GM10248 (cell line): ENCODE measurements around the gene STIMATE.

ENCODE experiments used
- CTCF ChIA-PET: fragments of 300-600 bp; sonication (Branson Sonifier 250); formaldehyde crosslinking; extraction: SDS; loops from one replicate; lab custom pipeline; 2021; ENCODE audit warnings: antibody characterized with exemption; lab: Yijun Ruan, JAX
- POLR2A ChIA-PET: fragments of 350-650 bp; sonication (Branson Sonifier 250); formaldehyde crosslinking; extraction: SDS; loops from one replicate; lab custom pipeline; 2020; ENCODE audit warnings: antibody characterized with exemption; lab: Yijun Ruan, JAX
- DNase-seq: peaks from one replicate; pipeline ENCODE4 v3.0.0; 2012; ENCODE audit errors: extremely low spot score
- CTCF ChIP-seq: IDR thresholded peaks from 2 replicates; pipeline ENCODE4 v1.5.1; 2012; ENCODE audit warnings: mild to moderate bottlenecking, low read depth; ENCODE audit errors: extremely low read depth, missing control alignments, control extremely low read depth

STIMATE gene

GRCh38 chr3:52859686-52860423 is 37.5 kb downstream of the STIMATE start:
- POLR2A ChIA-PET, result no interaction called here
- DNase-seq, result no peak
- CTCF ChIA-PET, result no interaction called here
- no peak for TF ChIP-seq CTCF

- TF ChIP-seq CTCF, result no peak
- no peak for DNase-seq
- ChIA-PET CTCF (interaction anchor here (1.6 kb wide), 1 partner anchor 18 kb away, joined by 3 read pairs; no protein-coding TSS in a partner anchor), POLR2A (no interaction called here)
Measured at GRCh38 chr3:52857864-52858263, 39.5 kb downstream of the STIMATE start.

- ChIA-PET POLR2A (no interaction called here), CTCF (interaction anchor here (1.2 to 1.6 kb wide), 2 partner anchors 19 to 74 kb away, joined by 3 to 4 read pairs; no protein-coding TSS in a partner anchor)
Measured at GRCh38 chr3:52857133-52857532, 40.2 kb downstream of the STIMATE start.

DNA sequence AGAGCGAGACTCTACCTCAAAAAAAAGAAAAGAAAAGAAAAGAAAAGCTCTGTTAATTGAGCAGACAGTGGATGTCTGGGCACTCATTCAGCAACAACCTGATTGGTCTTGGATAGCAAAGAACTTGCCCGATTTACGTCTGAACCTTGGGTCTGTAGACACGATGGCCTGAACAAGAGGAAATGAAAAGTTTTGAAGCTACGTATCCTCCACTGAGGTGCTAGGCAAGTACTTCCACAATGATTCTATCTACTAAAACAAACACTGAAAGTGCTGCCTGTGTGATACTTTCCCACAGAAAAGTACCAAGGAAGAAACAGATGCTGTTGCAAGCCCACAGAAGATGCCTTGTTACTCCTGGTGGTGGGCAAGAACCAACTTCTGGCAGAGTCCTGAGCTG is 40.7 kb downstream of the STIMATE start:
- ChIA-PET CTCF (interaction anchor here (1.2 to 1.7 kb wide), 2 partner anchors 12 to 75 kb away, joined by 4 read pairs; no protein-coding TSS in a partner anchor), POLR2A (no interaction called here)
- DNase-seq, result no peak
- TF ChIP-seq CTCF, result no peak

More at GRCh38 chr3:52857133-52857532, 40.2 kb downstream of the STIMATE start:
- DNase-seq, result no peak
- no peak for TF ChIP-seq CTCF

DNA sequence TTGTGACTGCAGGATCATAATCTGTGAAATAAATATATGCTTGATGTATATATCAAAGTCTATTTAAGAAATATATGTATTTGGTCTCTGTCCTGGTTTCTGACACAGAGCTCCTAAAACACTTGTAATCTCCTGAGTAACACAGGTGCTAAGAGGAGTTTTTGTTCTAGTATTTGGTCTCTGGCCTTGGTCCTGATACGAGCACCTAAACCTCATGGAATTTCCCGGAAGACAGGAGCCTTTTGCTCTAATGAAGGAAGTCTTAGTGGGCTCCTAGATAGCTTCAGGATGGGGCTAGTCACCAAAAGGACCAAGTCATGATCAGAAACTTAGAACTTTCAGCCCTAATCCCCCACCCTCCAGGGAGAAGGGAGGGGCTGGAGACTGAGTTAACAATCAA is 43.3 kb downstream of the STIMATE start:
- TF ChIP-seq CTCF, result no peak
- no peak for DNase-seq
- ChIA-PET POLR2A (no interaction called here), CTCF (interaction anchor here (0.8 to 2.6 kb wide), 11 partner anchors 9 to 218 kb away, joined by 3 to 12 read pairs (median 4); no protein-coding TSS in a partner anchor)

DNA sequence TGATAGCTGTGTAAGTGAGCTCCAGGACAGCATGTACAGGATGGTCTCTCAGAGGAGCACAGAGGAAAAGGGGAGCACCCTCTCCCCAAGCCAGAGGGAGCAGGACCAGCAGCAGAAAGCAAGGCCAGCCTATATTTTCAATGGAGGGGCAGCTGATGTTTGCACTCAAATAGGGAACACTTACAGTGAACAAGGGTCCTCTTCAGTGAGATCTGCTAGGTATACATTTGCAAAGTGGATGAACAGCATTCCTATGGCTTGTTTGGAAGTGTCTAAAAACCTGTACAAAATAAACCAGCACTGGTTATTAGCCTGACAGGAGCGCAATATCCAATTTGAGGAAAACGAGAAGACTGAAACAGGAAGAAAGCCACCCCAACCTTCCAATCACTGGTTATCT is 44.9 kb downstream of the STIMATE start:
- DNase-seq, result no peak
- no peak for TF ChIP-seq CTCF
- ChIA-PET CTCF (interaction anchor here (1.0 to 3.5 kb wide), 9 partner anchors 9 to 220 kb away, joined by 3 to 13 read pairs (median 5); no protein-coding TSS in a partner anchor), POLR2A (no interaction called here)
